ENCODE results near the gene UBAC1. TPM values are rescaled to one million over a fixed set of nuclear protein-coding genes. Genes with fewer than 3 reads are reported as not detected.
"Not testable (repeated sequence)": the region's sequence is repeated elsewhere in the genome, so short reads cannot be mapped to it uniquely, and the experiment has no call there.

The UBAC1 gene
- total RNA-seq, 2 donors from 2014 or later: 63.0 to 64.8 TPM

DNA sequence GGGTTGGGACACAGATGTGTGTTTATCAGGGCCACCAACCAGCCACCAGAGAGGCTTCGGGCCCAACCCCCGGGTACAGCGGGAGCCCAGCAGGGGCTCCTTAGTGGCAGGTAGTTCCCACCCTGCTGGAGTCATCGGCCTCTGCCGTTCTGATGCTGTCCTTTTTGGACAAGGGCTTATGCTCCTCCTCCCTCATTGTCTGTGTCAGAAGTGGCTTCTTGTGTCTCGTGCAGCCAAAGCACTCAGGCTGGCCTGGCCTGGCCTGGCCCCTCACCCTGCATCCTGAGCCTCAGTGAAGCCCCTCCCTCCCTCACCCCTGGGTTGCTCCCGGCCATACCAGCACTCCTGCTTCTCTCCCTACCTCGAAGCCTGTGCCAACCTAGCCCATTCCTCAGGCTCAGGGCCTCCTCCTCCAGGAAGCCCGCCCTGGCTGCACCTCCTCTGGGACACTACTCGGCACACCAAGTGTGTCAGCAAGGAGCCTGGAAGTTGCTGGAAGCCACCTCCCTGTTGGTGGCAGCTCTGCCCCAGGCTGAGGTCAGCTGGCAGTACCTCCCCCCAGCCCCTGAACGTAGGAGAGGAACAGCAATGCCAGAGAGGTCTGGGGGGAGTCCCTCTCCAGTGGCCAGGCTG is 4.1 kb upstream of the UBAC1 start:
- no peak for DNase-seq
- intact Hi-C loops (cut with DNase I, micrococcal nuclease): loop anchor here in 1 of 2 donors (5.0 kb wide), 1 partner anchor 157 kb away; no protein-coding TSS in a partner anchor
- no peak for ATAC-seq

GRCh38 chr9:135963938-135964337 is 2.8 kb upstream of the UBAC1 start:
- intact Hi-C loops (cut with DNase I, micrococcal nuclease): no loop called here
- no peak for ATAC-seq
- DNase-seq: no peak

DNA sequence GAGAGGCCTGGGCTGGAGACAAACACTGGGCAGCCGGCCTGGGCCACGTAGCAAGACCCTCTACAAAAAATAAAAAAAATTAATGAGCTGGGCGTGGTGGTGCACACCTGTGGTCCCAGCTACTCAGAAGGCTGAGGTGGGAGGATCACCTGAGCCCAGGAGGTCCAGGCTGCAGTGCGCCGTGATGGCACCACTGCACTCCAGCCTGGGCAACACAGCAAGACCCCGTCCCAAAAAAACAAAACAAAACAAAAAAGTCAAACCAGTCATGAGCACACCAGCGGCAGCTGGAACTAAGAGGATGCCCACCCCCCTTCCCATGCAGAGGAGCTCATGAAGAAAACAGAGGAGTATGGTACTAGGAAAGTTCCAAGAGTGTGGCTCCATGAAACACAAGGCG is 2.2 kb upstream of the UBAC1 start:
- intact Hi-C loops (cut with DNase I, micrococcal nuclease): no loop called here
- DNase-seq (no peak), ATAC-seq (no peak)

GRCh38 chr9:135962696-135963307 is 1.6 kb upstream of the UBAC1 start:
- intact Hi-C loops (cut with DNase I, micrococcal nuclease): no loop called here

DNA sequence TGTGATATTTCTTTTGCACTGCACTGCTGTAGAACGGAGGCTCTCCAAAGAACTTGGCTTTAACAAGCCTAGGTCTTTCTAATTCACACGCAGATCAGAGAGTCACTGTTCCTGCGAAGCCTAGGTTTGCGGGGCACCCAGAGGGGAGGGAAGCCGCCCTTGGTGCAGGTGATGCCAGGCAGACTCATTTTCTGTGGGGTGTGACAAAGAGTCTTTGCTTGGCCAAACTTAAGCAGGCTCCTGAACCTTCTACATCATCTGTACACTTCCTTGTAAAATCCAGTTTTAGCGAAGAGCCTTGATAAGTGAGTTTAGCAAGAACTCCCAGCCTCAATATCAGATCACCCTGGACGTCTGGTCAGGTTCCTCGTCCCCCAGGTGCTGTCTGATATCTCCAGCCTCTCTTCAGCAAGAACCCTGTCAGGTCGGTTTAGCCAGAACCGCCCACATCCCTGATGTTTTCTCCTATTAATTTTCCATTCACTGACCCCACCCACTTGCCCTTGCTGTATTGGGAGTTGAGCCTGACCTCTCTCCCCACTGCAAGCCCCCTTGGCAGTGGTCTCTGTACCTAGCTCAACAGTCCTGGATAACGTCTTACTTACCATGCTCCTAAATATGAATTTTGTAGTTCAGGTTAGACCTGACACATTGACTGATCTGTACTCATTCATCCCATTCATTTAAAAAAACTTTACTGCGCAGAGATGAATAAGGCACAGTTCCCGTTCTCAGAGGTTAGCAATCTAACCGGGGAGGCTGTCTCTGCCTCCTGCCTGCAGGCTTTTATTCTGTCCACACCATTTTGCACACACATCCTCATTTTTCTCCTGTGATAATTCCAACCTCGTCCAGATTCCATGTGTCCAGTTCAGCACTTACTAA is 880 bp upstream of the UBAC1 start:
- DNase-seq (no peak), ATAC-seq (no peak)
- intact Hi-C loops (cut with DNase I, micrococcal nuclease): no loop called here

More at GRCh38 chr9:135962696-135963307, 1.6 kb upstream of the UBAC1 start:
- DNase-seq (no peak), ATAC-seq (no peak)

DNA sequence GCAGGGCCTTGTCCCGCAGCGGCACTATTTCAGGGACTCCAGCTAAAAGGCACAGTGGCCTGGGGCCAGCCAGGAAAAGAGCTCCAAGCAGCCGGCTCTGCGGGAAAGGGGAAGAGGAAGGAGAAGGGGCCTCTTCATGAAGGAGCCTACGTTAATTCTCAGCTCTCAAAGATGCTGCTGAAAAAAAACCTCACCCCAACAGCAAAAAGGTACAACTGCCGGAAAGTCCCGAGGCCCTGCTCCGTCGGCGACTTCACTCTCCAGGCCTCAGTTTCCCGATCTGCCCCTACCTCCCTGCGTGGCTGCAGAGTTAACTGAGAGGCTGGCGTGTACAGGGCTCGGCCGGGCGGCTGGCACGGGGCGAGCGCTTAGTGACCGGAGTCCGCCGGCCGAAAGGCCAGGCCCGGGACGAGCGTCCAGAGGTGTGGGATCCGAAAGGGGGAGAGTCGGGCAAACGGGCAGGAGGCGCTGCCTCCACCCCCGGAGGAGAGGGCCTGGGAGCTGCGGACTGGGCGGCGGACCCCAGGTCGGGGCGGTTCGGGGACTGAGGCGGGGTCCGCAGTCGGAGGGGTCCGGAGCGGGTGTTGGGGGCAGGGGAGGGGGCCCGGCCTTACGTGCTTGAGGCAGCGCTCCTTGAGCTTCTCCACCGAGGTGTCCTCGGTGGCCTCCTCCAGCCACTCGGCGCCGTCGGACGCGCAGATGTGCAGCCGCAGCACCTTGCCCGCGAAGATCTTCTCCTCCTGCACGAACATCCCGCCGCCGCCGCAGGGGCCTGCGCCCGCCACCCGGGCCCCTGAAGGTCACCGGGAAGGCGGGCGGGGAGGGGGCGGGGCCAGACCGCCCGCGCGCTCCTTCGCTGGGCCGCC is 529 bp downstream of the UBAC1 start:
- ATAC-seq (peak; percentile 50), DNase-seq (peak in 1 of 2 donors; percentile 53)
- intact Hi-C loops (cut with DNase I, micrococcal nuclease): no loop called here

DNA sequence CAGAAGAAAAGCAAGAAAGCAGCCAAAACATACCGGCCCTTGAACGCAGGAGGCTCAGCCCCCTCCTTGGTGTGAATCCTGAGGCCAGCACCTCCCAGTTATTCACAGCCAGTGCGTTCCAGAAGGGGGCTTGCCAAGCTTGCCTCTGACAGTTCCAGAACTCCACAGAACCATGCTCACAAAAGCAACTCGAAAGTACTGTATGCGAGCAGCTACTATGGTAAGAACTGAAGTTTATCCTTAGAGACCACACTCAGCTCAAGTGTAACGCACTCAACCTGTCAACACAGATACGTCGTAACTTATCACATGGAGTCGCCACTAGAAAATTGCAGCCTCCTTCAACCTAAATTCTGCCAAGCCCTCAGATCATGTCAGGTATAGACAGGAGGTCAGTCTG is 1.4 kb downstream of the UBAC1 start:
- DNase-seq: no peak
- ATAC-seq: no peak

DNA sequence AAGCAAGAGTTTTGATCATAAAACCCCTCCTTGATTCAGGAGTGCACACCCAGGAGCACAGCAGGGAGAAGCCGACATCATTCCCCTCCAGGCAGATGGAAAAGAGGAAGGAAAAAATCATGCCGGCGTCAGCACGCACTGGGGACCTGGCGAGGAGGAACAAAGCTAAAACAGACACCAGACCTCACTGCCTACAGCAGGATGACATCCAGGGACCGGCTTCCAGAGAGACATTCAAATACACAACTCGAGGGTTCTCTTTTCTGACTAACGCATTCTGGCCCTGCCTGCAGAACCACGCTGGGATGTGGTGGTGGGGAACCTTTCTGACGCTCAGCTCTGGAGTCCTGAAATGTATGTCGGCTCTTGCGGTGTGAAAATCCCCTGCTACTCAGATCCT is 2.7 kb downstream of the UBAC1 start:
- DNase-seq (no peak), ATAC-seq (no peak)
- intact Hi-C loops (cut with DNase I, micrococcal nuclease): no loop called here

More for the DNA sequence above, 1.4 kb downstream of the UBAC1 start:
- intact Hi-C loops (cut with DNase I, micrococcal nuclease): no loop called here

GRCh38 chr9:135957431-135957830 is 3.7 kb downstream of the UBAC1 start:
- DNase-seq: no peak
- intact Hi-C loops (cut with DNase I, micrococcal nuclease): no loop called here
- ATAC-seq: no peak

DNA sequence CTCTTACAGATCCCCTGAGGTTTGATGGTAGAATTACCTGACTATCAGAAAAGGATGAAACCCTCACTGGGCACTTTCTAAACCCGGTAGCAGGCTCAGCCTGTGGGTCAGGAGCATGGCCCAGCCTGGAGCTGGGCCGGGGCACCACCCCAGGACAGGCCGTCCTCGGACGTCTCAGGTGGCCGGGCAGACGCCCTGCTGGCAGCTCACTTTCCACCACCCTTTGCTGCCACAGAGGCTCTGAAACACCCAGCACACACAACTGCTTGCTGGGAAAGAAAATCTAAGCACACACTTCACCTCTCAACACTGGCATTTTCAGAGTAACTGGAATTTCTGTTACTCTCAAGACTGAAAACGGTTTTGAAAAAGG is 4.4 kb downstream of the UBAC1 start:
- ATAC-seq: no peak
- intact Hi-C loops (cut with DNase I, micrococcal nuclease): no loop called here
- no peak for DNase-seq

GRCh38 chr9:135955934-135956801 is 5.0 kb downstream of the UBAC1 start:
- ATAC-seq (no peak), DNase-seq (no peak)
- intact Hi-C loops (cut with DNase I, micrococcal nuclease): no loop called here

GRCh38 chr9:135952664-135953206 is 8.4 kb downstream of the UBAC1 start:
- DNase-seq (no peak), ATAC-seq (no peak)
- intact Hi-C loops (cut with DNase I, micrococcal nuclease): no loop called here

- intact Hi-C loops (cut with DNase I, micrococcal nuclease): no loop called here
- no peak for ATAC-seq
- DNase-seq: no peak
These were observed 9.1 kb downstream of the UBAC1 start for GRCh38 chr9:135951889-135952663.

DNA sequence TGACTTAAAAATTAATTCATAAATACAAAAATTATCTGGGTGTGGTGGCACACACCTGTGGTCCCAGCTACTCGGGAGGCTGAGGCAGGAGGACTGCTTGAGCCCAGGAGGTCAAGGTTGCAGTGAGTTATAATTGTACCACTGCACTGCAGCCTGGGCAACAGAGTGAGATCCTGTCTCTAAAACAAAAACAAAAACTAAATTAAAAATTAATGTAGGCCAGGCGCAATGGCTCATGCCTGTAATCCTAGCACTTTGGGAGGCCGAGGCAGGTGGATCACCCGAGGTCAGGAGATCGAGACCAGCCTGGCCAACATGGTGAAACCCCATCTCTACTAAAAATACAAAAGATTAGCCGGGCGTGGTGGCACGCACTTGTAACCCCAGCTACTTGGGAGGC is 9.9 kb downstream of the UBAC1 start:
- DNase-seq; intact Hi-C loops (cut with DNase I, micrococcal nuclease); ATAC-seq: not testable (repeated sequence)

DNA sequence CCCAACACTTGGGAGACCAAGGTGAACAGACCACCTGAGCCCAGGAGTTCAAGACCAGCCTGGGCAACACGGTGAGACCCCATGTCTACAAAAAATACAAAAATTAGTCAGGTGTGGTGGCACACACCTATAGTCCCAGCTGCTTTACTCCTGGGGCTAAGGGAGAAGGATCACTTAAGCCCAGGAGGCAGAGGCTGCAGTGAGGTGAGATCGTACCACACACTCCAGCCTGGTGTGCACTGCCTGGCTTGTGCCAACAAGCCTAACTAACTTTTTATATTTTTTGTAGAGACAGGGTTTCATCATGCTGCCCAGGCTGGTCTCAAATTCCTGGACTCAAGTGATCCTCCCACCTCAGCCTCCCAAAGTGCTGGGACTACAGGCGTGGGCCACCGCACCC is 10.3 kb downstream of the UBAC1 start:
- intact Hi-C loops (cut with DNase I, micrococcal nuclease); ATAC-seq; DNase-seq: not testable (repeated sequence)

- intact Hi-C loops (cut with DNase I, micrococcal nuclease): no loop called here
- no peak for DNase-seq
- no peak for ATAC-seq
These were observed 11.0 kb downstream of the UBAC1 start for GRCh38 chr9:135950135-135950682.
